H1 (cell line): Measurements from ENCODE around the gene TROAP. TPM values are rescaled to one million over a fixed set of nuclear protein-coding genes. Genes with fewer than 3 reads are reported as not detected.

Experiments used
- CTCF ChIA-PET: fragments of 300-600 bp; sonication (Branson Sonifier 250); formaldehyde crosslinking; loops from one replicate; lab custom pipeline; 2021; ENCODE audit not compliant: partially characterized antibody; lab: Charles Lee
- POLR2A ChIA-PET: fragments of 300-600 bp; sonication (Branson Sonifier 250); formaldehyde crosslinking; loops from one replicate; lab custom pipeline; 2021; ENCODE audit warnings: inconsistent platforms; ENCODE audit not compliant: partially characterized antibody; lab: Charles Lee
- DNase-seq, 2 experiments: peaks; one replicate each; pipeline versions ENCODE4 v3.0.0 to v3.0.0-alpha.2; 2010 to 2022; ENCODE audit warnings: low spot score in 2 of 2, low read depth in 1 of 2, mixed read lengths in 1 of 2
- FAIRE-seq: peaks from 2 replicates; lab custom pipeline; 2011; peaks lifted over from hg19 to GRCh38; lab: Jason Lieb, UNC
- H2AFZ ChIP-seq: 2 replicates; pipeline ENCODE4 v1.8.1; 2012; ENCODE audit warnings: low read length, inconsistent platforms
- H2AK5ac ChIP-seq: 2 replicates; pipeline ENCODE4 v1.6.1; 2013; ENCODE audit warnings: low read depth, low read length
- H2BK120ac ChIP-seq: replicated peaks from 2 replicates; pipeline ENCODE3; 2013; ENCODE audit warnings: low read depth, low read length, inconsistent platforms
- H2BK12ac ChIP-seq: 2 replicates; pipeline ENCODE4 v1.6.1; 2013; ENCODE audit warnings: low read depth, low read length
- H2BK15ac ChIP-seq: 2 replicates; pipeline ENCODE4 v1.6.1; 2013; ENCODE audit warnings: low read length
- H2BK20ac ChIP-seq: 2 replicates; pipeline ENCODE4 v1.6.1; 2013; ENCODE audit warnings: low read length
- H2BK5ac ChIP-seq: 2 replicates; pipeline ENCODE4 v1.6.1; 2013; ENCODE audit warnings: low read depth, low read length
- H3K14ac ChIP-seq: 2 replicates; pipeline ENCODE4 v1.6.1; 2013; ENCODE audit warnings: inconsistent platforms; ENCODE audit not compliant: insufficient read length
- H3K18ac ChIP-seq: 2 replicates; pipeline ENCODE4 v1.6.1; 2013; ENCODE audit warnings: low read length; ENCODE audit errors: extremely low read depth
- H3K23ac ChIP-seq: 2 replicates; pipeline ENCODE4 v1.6.1; 2013; ENCODE audit warnings: inconsistent platforms; ENCODE audit not compliant: insufficient read length
- H3K23me2 ChIP-seq: 2 replicates; pipeline ENCODE4 v1.6.1; 2013; ENCODE audit warnings: low read depth, low read length
- H3K27ac ChIP-seq: 2 replicates; pipeline ENCODE4 v1.6.1; 2011; ENCODE audit warnings: low read depth, low read length, inconsistent platforms
- H3K27me3 ChIP-seq, 4 experiments: replicated peaks in 1 of 4; 1 replicate in 1 of 4; 2 replicates in 3 of 4; pipeline versions ENCODE4 v1.6.1 to v1.8.1; 2011 to 2013; ENCODE audit warnings: low read length in 3 of 4, mild to moderate bottlenecking in 3 of 4, inconsistent platforms in 2 of 4, mixed read lengths in 2 of 4, moderate library complexity in 1 of 4; ENCODE audit not compliant: control insufficient read depth in 3 of 4, insufficient read depth in 3 of 4; ENCODE audit errors: extremely low read depth in 1 of 4
- H3K36me3 ChIP-seq, 4 experiments: 2 replicates each; pipeline versions ENCODE4 v1.6.1 to v1.8.1; 2011 to 2013; ENCODE audit warnings: mild to moderate bottlenecking in 4 of 4, low read length in 3 of 4, moderate library complexity in 2 of 4, control low read depth in 1 of 4, inconsistent platforms in 1 of 4; ENCODE audit not compliant: insufficient read depth in 4 of 4, control insufficient read depth in 2 of 4
- H3K4ac ChIP-seq: replicated peaks from 2 replicates; pipeline ENCODE3; 2013; ENCODE audit warnings: low read length, low read depth, mixed read lengths, inconsistent platforms; ENCODE audit not compliant: insufficient read length
- H3K4me1 ChIP-seq, 4 experiments: replicated peaks in 1 of 4; 1 replicate in 1 of 4; 2 replicates in 3 of 4; pipeline versions ENCODE4 v1.6.1 to v1.8.1; 2011 to 2013; ENCODE audit warnings: low read length in 3 of 4, inconsistent platforms in 2 of 4, mixed read lengths in 1 of 4; ENCODE audit not compliant: insufficient read depth in 4 of 4, control insufficient read depth in 3 of 4
- H3K4me2 ChIP-seq, 2 experiments: 2 replicates each; pipeline versions ENCODE4 v1.6.1 to v1.8.1; 2011 to 2013; ENCODE audit warnings: low read depth in 2 of 2, low read length in 2 of 2, control low read depth in 1 of 2, inconsistent platforms in 1 of 2, mild to moderate bottlenecking in 1 of 2; ENCODE audit not compliant: insufficient read depth in 1 of 2
- H3K4me3 ChIP-seq, 4 experiments: fragments of 200-600, 300-600 bp in 1 of 4; sonication (generic), shearing (Covaris generic), sonication (Bioruptor Twin) in 1 of 4; 2 replicates each; pipeline versions ENCODE4 v1.5.1 to v1.8.1; 2011 to 2016; ENCODE audit warnings: low read length in 4 of 4, low read depth in 3 of 4, control low read depth in 2 of 4, inconsistent platforms in 2 of 4, mild to moderate bottlenecking in 2 of 4, mixed read lengths in 1 of 4, moderate library complexity in 1 of 4; ENCODE audit not compliant: insufficient read depth in 2 of 4; ENCODE audit errors: extremely low read depth in 1 of 4
- H3K56ac ChIP-seq: replicated peaks from 2 replicates; pipeline ENCODE3; 2013; ENCODE audit warnings: low read depth, mild to moderate bottlenecking, mixed read lengths, low read length, inconsistent platforms; ENCODE audit not compliant: insufficient read length
- H3K79me1 ChIP-seq: 2 replicates; pipeline ENCODE4 v1.6.1; 2013; ENCODE audit warnings: low read depth, low read length, control low read depth
- H3K79me2 ChIP-seq, 2 experiments: 2 replicates each; pipeline versions ENCODE4 v1.6.1 to v1.8.1; 2012 to 2013; ENCODE audit warnings: low read length in 2 of 2, mild to moderate bottlenecking in 2 of 2, inconsistent platforms in 1 of 2; ENCODE audit not compliant: insufficient read depth in 2 of 2, control insufficient read depth in 1 of 2
- H3K9ac ChIP-seq, 4 experiments: replicated peaks in 1 of 4; 1 replicate in 1 of 4; 2 replicates in 3 of 4; pipeline versions ENCODE4 v1.6.1 to v1.8.1; 2011 to 2013; ENCODE audit warnings: low read depth in 3 of 4, low read length in 3 of 4, control low read depth in 2 of 4, mild to moderate bottlenecking in 2 of 4, moderate library complexity in 2 of 4, inconsistent platforms in 1 of 4; ENCODE audit errors: extremely low read depth in 1 of 4
- H3K9me3 ChIP-seq, 2 experiments: 2 replicates each; pipeline versions ENCODE4 v1.6.1 to v1.8.1; 2012 to 2013; ENCODE audit warnings: mild to moderate bottlenecking in 2 of 2, moderate library complexity in 2 of 2, control low read depth in 1 of 2, inconsistent platforms in 1 of 2, low read depth in 1 of 2, low read length in 1 of 2, mixed read lengths in 1 of 2; ENCODE audit not compliant: insufficient read depth in 2 of 2
- H4K20me1 ChIP-seq, 2 experiments: replicated peaks in 1 of 2; 2 replicates each; pipeline versions ENCODE3 to v1.8.1; 2011 to 2013; ENCODE audit warnings: inconsistent platforms in 2 of 2, low read length in 2 of 2, mild to moderate bottlenecking in 1 of 2; ENCODE audit not compliant: insufficient read depth in 2 of 2, control insufficient read depth in 1 of 2
- H4K5ac ChIP-seq: 2 replicates; pipeline ENCODE4 v1.6.1; 2013; ENCODE audit warnings: low read length, low read depth, mixed read lengths, inconsistent platforms; ENCODE audit not compliant: insufficient read length
- H4K8ac ChIP-seq: 2 replicates; pipeline ENCODE4 v1.8.0; 2013; ENCODE audit warnings: mild to moderate bottlenecking, moderate library complexity, low read length, inconsistent platforms; ENCODE audit not compliant: insufficient read depth; ENCODE audit errors: extremely low read depth
- H4K91ac ChIP-seq: replicated peaks from 2 replicates; pipeline ENCODE3; 2013; ENCODE audit warnings: low read length, mixed read lengths, inconsistent platforms; ENCODE audit not compliant: insufficient read length
- ATF3 ChIP-seq: IDR thresholded peaks from 2 replicates; pipeline ENCODE4 v1.6.1; 2011; ENCODE audit warnings: low read depth, mild to moderate bottlenecking, low read length; ENCODE audit not compliant: insufficient read depth
- BRCA1 ChIP-seq: IDR thresholded peaks from 2 replicates; pipeline ENCODE4 v1.6.1; 2012; ENCODE audit warnings: low read depth, low read length, improper control_type of control experiment
- CHD1 ChIP-seq: IDR thresholded peaks from 2 replicates; pipeline ENCODE4 v1.6.1; 2012; ENCODE audit warnings: low read depth, low read length, improper control_type of control experiment
- EP300 ChIP-seq, 2 experiments: IDR thresholded peaks; 1 replicate in 1 of 2; 2 replicates in 1 of 2; pipeline ENCODE4 v1.6.1; 2011 to 2012; ENCODE audit warnings: low read depth in 2 of 2, low read length in 2 of 2, mild to moderate bottlenecking in 2 of 2, borderline replicate concordance in 1 of 2, inconsistent platforms in 1 of 2, moderate library complexity in 1 of 2
- GABPA ChIP-seq: IDR thresholded peaks from 2 replicates; pipeline ENCODE4 v1.6.1; 2011; ENCODE audit warnings: mild to moderate bottlenecking, low read length, moderate library complexity, borderline replicate concordance; ENCODE audit not compliant: insufficient read depth
- RNF2 ChIP-seq: fragments of 200-900, 300-1000 bp; sonication (generic); IDR thresholded peaks from 2 replicates; pipeline ENCODE4 v1.7.1; 2016; ENCODE audit warnings: borderline replicate concordance, low read depth, mild to moderate bottlenecking, antibody characterized with exemption, low read length; ENCODE audit not compliant: poor library complexity, severe bottlenecking; ENCODE audit errors: missing control alignments
- SP1 ChIP-seq: IDR thresholded peaks from 2 replicates; pipeline ENCODE4 v1.6.1; 2011; ENCODE audit warnings: low read depth, low read length
- SP2 ChIP-seq: IDR thresholded peaks from 2 replicates; pipeline ENCODE4 v1.6.1; 2012; ENCODE audit warnings: mild to moderate bottlenecking, low read length, inconsistent platforms
- polyA plus RNA-seq, 7 experiments: library from polyadenylated mRNA; depleted of rRNA in 3 of 7; stranded (reverse) in 5 of 7; unstranded in 2 of 7; fragments of >200 nt in 5 of 7; fragments of 200-250 nt in 2 of 7; gene quantifications; 1 replicate in 5 of 7; 2 replicates in 1 of 7; 4 replicates in 1 of 7; pipeline versions ENCODE4 v1.2.1 to v1.2.3, GENCODE V29; 2011 to 2013; ENCODE audit warnings: missing spikeins in 2 of 7, mixed read lengths in 2 of 7
- total RNA-seq: library from RNA; stranded (reverse); fragmentation: NEBNext Ultra II Directional; extraction: Animal tissue kit (Norgen Biotek cat#: 25700); gene quantifications from 2 replicates; pipeline ENCODE4 v1.2.1, GENCODE V29; 2021

The TROAP gene
- total and polyA plus RNA-seq, 2 of the 8 experiments (the other 6 are each of a cell fraction or from before 2014, with no cell fraction given), result 36.7 to 52.0 TPM

DNA sequence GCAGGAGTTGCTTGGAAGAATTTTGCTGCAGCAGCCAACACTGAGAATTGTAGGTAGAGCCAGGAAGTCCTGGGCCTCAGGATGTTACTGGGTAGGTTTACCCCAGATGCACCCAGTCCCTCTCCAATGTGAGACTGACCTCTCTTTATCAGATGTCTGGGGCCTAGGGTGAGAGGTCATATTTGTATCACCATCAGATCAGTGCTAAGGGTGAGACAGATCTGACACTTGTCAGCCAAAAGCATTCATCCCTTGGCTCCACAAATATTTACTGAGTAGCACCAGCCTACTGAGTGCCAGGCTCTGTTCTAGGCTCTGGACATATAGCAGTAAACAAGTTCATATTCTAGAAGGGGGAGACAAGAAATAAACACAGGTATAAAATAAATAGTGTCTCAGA lies 4.3 kb downstream of the TROAP start:
- H2BK120ac ChIP-seq, result no peak overlapping the region
- H3K79me1 ChIP-seq, result no peaks in the 10 kb centered on the region; the same call in 1 of the 2 replicates
- H3K36me3 ChIP-seq, result peaks cover 5 to 37% (median 23%) of the 10 kb centered on the region in 4 experiments; a peak in 7 of 8 replicates
- no peak overlapping the region for H4K5ac ChIP-seq
- H3K9me3 ChIP-seq, result no peaks in the 10 kb centered on the region
- H3K4me1 ChIP-seq, result peaks cover under 1 to 7% (median 4%) of the 10 kb centered on the region in 4 experiments; a peak in 5 of 7 replicates
- H2BK20ac ChIP-seq, result no peak overlapping the region
- no peak overlapping the region for H3K56ac ChIP-seq
- no peak overlapping the region for H3K9ac ChIP-seq
- H2BK12ac ChIP-seq, result no peak overlapping the region
- H3K18ac ChIP-seq, result no peak overlapping the region
- H3K14ac ChIP-seq, result no peak overlapping the region
- ChIA-PET POLR2A (no interaction called here), CTCF (interaction anchor here (5.9 to 9.2 kb wide), 2 partner anchors 15 to 32 kb away, joined by 33 to 76 read pairs; partner anchors contain the start of gene PRPH)
- FAIRE-seq (no peak), DNase-seq (no peak)
- H2BK5ac ChIP-seq, result no peak overlapping the region
- peaks cover 0 to 7% (median 5%) of the 10 kb centered on the region in 4 experiments; a peak in 5 of 7 replicates for H3K27me3 ChIP-seq
- peaks cover 0 to 6% of the 10 kb centered on the region in 2 experiments; a peak in 1 of 4 replicates for H3K79me2 ChIP-seq
- H3K4me3 ChIP-seq, result no peak overlapping the region
- no peak overlapping the region for H3K4me2 ChIP-seq
- no peak overlapping the region for H4K8ac ChIP-seq
- TF ChIP-seq SP1 (no peak), ATF3 (no peak), EP300 (IDR thresholded peaks at IDR 0.05; ENCODE audit: borderline replicate concordance in 1 of 2, low read depth in 2 of 2, low read length in 2 of 2) (no peak), BRCA1 (no peak), RNF2 (no peak), CHD1 (no peak), GABPA (no peak), SP2 (no peak)
- no peak overlapping the region for H4K91ac ChIP-seq
- H2AK5ac ChIP-seq, result no peak overlapping the region
- no peak overlapping the region for H2AFZ ChIP-seq
- no peak overlapping the region for H3K4ac ChIP-seq
- no peak overlapping the region for H3K27ac ChIP-seq
- H3K23me2 ChIP-seq, result peaks cover 6% of the 10 kb centered on the region; the same call in 1 of the 2 replicates
- no peak overlapping the region for H3K23ac ChIP-seq
- H2BK15ac ChIP-seq, result no peak overlapping the region
- peaks cover 6% of the 10 kb centered on the region in 2 experiments for H4K20me1 ChIP-seq
